Stimulated activated CD4-positive, alpha-beta T cell treated with anti-CD3 and anti-CD28 coated beads, TNF-alpha, amount 100 ng/mL, for 4 hours (primary cell): ENCODE data around the gene GUCD1.

Experiments
- DNase-seq, 3 experiments: peaks; one replicate each; pipeline ENCODE4 v3.0.0-alpha.2; 2020; ENCODE audit warnings: low read depth in 3 of 3

The GUCD1 gene

DNA sequence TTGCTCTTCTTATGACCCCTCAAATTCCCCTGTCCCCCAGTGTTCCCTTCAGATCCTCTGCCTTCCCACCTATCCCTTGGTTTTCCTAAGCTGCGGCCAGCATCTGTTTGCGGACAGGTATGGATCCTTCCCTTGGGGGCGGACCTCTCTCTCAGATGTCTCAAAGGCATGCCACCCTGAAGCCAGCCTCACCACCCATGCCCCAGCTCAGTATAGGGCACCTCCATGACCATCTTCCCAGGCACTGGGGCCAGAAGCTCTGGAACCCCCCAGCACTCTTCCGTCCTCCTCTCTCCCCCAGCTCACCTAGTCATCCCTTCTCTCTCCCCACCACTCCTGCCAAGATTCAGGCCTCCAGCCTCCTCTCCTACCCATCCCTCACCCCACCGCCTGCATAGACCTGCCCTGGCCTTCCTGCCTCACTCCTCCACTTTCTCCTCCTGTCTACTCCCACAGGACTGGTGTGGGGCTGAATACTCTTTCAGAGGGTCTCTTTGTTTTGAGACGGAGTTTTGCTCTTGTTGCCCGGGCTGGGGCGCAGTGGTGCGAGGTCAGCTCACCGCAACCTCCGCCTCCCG, 35.7 kb upstream of the GUCD1 start:
- no peak for DNase-seq

- DNase-seq = no peak
These were observed 34.6 kb upstream of the GUCD1 start for GRCh38 chr22:24589518-24590030.

GRCh38 chr22:24588757-24589481, 34.0 kb upstream of the GUCD1 start:
- no peak for DNase-seq

DNA sequence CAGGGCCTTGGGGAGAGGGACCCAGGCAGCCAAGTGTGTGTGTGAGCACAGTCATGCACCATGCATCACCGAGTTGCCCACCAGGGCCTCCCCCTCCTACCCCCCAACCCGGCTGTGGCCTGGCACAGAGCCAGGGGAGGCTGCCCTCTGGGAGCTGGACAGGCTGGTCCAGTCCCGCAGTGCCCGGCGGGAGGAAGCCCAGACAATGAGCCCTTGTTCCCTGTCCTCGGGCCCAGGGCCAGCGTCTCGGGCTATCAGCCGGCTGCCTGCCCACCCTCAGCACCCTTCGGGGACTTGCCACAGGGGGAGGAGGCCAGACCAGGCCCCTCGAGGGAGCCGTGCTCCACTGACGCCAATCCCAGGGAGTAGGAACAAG, 33.4 kb upstream of the GUCD1 start:
- no peak for DNase-seq

GRCh38 chr22:24587948-24588347, 33.0 kb upstream of the GUCD1 start:
- no peak for DNase-seq

GRCh38 chr22:24587251-24587650, 32.3 kb upstream of the GUCD1 start:
- no peak for DNase-seq

DNA sequence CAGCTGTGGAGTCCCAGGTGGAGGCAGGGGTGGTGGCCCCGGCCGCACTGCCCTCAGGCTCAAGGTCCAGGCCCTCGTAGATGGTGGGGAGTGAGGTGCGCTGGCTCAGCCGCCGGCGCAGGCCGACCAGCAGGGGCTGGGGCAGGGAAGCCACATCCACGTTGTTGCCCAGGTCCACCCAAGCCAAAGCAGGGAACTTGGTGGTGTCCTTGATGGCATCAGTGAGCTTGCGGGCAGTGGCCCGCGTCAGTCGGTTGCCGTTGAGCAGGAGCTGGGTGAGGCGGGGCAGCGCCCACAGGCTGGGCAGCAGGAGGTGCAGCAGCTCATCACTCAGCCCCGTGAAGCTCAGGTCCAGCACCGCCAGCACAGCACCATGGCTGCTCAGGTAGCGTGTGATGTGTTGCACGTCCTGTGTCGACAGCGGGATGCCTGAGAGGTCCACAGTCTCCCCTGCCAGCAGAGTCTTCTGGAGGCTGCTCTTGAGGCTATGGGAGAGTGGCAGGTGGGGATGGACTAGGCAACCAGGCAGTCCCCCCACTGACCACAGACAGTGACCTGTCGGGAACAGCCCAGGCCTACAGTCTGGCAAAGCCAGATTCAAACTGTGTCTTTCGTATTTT, 31.1 kb upstream of the GUCD1 start:
- no peak for DNase-seq

DNA sequence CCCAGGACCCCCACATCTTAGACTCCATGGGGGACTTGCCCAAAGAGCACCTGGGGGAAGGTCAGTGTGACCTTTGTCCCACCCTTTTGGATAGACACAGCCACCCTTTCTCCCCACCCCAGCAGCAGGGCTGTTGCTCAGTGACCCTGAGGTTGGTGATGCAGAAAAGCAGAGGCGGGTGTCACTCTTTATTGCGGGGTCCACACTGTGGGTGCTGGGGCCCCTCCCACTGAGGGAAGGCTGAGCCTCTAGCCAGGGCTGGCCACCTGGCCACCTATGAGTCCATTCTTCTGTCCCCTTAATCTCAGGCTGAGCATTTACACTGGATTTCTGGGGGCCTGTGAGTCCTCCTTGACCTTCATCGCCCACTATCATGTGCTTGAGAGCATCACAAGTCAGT, 30.5 kb upstream of the GUCD1 start:
- no peak for DNase-seq

GRCh38 chr22:24584871-24585411, 30.0 kb upstream of the GUCD1 start:
- no peak for DNase-seq

GRCh38 chr22:24584166-24584790, 29.3 kb upstream of the GUCD1 start:
- no peak for DNase-seq

DNA sequence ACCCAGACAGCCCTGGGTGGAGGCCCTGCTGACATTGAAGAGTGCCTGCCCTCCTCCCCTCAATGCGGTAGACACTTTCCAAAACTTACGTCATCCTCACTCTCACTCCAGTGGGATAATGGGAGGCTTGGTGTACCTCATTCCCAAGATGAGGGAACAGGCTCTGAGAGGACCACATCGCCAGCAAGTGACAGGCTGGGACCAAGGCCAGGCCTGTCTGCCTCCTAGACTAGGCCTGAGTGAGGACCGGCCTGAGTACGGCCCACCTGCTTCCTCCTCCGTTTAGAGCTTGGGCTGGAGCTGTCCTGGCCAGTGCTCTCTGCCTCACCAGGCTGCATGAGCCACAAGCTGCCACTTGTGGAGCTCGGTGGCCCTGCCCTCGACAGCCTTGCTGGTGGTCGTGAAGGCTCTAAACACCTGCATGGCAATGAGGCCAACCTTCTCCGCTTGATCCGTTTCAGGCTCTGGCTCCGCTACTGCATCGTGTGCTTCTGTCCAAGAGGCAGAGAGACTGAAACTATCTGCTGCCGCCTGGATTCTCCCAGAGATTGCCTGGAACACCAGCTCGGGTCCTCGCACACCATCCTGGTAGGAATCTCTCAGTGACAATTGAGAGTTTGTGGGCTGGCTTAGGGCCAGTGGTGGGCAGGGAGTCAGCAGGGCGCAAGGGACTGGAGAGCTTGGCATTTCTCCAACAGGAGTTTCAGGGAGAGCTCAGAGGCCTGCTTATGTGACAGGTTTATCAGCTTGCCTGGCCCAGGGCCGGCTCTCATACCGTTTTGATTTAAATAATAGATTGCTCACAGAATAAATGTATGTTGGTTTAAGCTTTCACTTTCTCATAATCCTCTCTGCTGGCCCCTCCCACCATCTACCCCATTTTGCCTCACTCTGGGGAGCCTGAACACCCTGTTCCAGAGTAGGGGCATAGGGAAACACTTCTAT, 28.6 kb upstream of the GUCD1 start:
- no peak for DNase-seq

DNA sequence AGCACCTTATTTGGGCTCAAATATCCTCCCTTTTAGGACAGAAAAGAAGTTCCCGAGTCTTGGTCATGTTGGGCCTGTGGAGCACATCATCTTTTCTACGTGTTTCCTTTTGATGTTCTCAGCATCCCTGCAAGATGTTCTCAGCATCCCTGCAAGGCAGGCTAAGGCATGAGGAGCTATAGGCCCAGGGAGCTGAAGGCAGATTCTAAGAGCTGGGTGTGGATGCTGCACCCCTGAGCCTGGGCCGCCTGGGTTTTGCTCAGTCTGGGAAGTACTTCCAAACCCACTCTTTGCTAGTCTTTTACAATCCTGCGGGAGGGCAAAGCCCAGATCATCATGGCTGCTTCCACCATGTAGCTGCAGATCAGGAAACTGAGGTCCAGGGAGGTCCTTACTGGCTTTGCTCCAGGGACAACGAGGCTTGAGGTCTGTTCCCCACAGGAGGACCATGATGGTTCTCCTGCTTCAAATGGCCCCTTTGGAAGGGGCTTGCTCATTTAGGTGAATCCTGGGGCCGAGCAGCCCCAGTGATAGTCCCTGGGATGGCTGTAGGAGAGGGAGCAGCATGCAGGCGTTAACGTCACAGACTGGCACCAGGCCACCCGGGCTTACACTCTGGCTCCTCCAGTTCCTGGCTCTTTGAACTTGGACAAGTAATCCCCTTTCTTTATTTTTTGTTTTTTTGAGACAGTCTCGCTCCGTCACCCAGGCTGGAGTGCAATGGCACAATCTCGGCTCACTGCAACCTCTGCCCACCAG, 27.3 kb upstream of the GUCD1 start:
- no peak for DNase-seq

- no peak for DNase-seq
These were observed 25.3 kb upstream of the GUCD1 start for GRCh38 chr22:24580276-24580675.

GRCh38 chr22:24579258-24579601, 24.3 kb upstream of the GUCD1 start:
- DNase-seq = no peak

DNA sequence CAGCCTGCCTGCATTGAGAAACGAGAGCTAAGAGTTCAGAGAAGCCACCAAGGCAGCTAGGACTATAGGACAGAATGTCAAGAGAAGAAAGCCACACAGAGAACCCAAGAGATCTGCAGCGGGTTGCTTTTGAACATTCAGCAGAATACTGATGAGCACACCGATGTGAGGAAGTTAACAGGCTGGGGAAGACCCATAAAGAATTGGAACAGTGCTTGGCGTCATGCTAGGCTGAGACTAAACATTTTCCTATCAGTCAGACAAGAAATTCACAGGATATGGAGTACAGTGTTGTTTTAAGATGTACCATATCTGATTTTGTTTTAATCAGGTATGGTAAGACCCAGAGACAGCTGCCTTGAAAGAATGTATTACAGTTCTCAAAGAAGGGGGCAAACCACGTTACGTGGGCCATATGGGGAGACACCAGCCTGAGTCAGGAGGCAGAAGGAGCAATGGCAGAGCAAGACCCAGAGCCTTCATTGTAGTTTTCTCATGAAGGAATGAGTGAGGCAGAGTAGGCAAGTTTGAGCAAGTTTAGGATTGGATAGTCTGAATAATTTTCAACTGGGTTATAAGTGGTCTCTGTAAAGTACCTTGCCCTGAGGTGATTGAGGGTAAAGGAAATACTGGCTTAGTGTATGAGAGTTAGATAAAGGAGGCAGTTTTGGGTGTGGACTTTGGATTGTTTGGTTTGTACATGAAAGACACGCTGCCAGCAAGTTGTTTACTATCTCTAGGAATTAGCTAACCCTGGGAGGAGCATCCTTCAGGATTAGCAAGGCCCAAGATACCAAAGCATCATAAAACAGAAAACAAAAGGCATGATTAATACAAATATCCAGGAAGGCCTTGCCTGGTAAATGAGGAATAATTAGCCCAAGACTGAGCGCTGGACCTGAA, 23.7 kb upstream of the GUCD1 start:
- DNase-seq = no peak

GRCh38 chr22:24576778-24577177, 21.8 kb upstream of the GUCD1 start:
- no peak for DNase-seq

- no peak for DNase-seq
These were observed 16.3 kb upstream of the GUCD1 start for GRCh38 chr22:24571266-24571665.

- DNase-seq = no peak
These were observed 12.7 kb upstream of the GUCD1 start for GRCh38 chr22:24567668-24568067.

- no peak for DNase-seq
These were observed 12.1 kb upstream of the GUCD1 start for GRCh38 chr22:24566899-24567511.
